SJCRH30 (cell line): ENCODE results near the gene NANOS3. TPM values are rescaled to one million over a fixed set of nuclear protein-coding genes. Genes with fewer than 3 reads are reported as not detected.
"Not testable (repeated sequence)": the region's sequence is repeated elsewhere in the genome, so short reads cannot be mapped to it uniquely, and the experiment has no call there.

ENCODE experiments used
- DNase-seq, 2 experiments: peaks; one replicate each; pipeline ENCODE4 v3.0.0-alpha.2; 2015 to 2020
- H3K27ac ChIP-seq: fragments of 250-450 bp; sonication (Bioruptor Pico); 2 replicates; pipeline ENCODE4 v1.5.1; 2020; ENCODE audit warnings: mild to moderate bottlenecking, moderate library complexity
- H3K27me3 ChIP-seq: fragments of 250-450 bp; sonication (Bioruptor Pico); 2 replicates; pipeline ENCODE4 v1.5.1; 2020; ENCODE audit warnings: mild to moderate bottlenecking, moderate library complexity
- H3K36me3 ChIP-seq: fragments of 250-450 bp; sonication (Bioruptor Pico); 2 replicates; pipeline ENCODE4 v1.5.1; 2020; ENCODE audit warnings: mild to moderate bottlenecking, moderate library complexity
- H3K4me1 ChIP-seq: fragments of 250-450 bp; sonication (Bioruptor Pico); 2 replicates; pipeline ENCODE4 v1.5.1; 2020; ENCODE audit warnings: mild to moderate bottlenecking, moderate library complexity
- H3K4me3 ChIP-seq: fragments of 250-450 bp; sonication (Bioruptor Pico); 2 replicates; pipeline ENCODE4 v1.5.1; 2020; ENCODE audit warnings: mild to moderate bottlenecking, moderate library complexity
- H3K9me3 ChIP-seq: fragments of 250-450 bp; sonication (Bioruptor Pico); replicated peaks from 2 replicates; pipeline ENCODE4 v1.5.1; 2020; ENCODE audit warnings: mild to moderate bottlenecking, moderate library complexity
- total RNA-seq: library from RNA; depleted of rRNA; stranded (reverse); fragments of >200 nt; shearing (Covaris generic); gene quantifications from 2 replicates; pipeline ENCODE4 v1.2.3, GENCODE V29; 2014

NANOS3 gene
- total RNA-seq, 1 experiment from 2014 or later, result 2.3 TPM

DNA sequence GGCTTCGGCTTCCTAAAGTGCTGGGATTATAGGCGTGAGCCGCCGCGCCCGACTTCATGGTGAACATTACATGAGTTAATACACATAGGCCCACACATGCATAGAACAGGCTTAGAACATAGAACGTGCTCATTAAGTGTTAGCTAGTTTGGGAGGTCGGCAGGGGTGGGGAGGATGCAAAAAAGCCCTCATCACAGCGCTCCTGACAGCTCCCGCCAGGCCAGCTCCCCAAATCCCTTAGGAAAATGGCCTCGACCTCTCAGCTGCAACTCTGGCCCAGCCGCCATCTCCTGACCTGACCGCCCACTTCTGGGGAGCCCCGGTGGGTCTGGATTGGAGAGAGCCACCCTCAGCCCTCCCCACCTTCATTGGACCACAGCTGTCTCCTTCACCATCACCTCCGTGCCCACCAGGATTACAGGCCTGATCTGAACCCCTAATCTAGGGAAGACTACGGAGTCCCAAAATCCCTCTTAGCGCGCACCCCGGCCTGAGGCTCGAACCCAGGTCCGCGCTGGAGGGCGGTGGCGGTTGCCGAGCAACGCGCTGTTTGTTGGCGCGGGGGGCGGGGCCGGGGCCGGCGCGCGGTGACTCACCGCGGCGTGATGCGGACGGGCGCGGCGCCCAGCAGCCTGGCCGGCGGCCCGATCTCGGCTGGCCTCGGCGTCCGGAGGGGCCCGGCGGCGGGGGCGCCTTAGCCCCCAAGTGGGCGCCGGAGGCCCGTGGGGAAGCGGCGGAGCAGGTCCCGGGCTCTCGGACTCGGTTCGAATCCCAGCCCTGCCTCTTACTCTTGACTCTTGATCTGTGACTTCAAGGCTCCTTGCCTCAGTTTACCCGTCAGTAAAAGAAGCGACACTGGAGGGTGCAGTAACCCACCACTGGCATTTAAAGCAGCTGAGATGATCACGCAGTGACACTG is 26.7 kb upstream of the NANOS3 start:
- Histone ChIP-seq H3K9me3 (no peaks in the 10 kb centered on the region), H3K4me1 (peaks cover 46% of the 10 kb centered on the region), H3K27me3 (no peaks in the 10 kb centered on the region), H3K27ac (peak overlapping the region; percentile 100), H3K36me3 (no peaks in the 10 kb centered on the region), H3K4me3 (peak overlapping the region; percentile 55)
- DNase-seq, result peak; percentile 90 to 94

DNA sequence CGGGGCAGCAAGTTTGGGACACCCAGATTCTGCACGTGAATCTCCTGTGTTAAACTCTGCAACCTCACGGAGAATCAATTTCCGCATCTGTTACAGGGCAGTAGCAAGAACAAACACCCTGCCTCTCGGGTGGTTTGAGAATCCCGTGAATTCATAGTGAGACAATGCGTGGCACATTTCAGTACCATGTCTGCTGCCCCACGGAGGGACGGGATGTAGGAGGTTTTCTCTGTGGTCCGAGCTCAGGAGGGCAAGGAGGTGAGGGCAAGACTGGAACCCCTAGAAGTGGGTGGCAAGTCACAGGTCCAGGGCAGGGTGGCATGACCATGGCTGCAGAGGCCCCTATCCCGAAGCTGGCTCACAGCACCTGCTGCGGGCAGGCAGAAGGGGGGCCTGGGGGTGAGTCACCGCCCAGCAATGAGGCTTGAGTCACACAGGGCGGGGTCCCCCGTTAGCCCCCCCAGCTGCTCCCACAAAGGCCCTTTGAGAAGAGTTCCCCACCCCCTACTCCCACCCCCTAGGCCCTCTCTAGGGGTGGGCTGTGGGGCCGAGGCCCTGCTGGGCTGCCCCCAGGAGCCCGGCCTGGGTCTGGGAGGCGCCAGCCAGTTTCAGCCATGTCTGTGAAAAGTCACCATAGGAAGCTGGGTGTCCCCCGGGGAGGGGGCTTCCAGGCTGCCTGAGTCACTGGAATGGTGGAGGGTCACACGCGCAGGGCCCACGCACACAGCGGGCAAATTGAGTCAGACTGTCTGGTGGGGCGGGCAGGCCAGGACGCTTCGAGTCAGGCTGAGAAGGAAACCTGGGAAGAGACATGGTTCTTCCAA is 25.8 kb upstream of the NANOS3 start:
- Histone ChIP-seq H3K36me3 (no peaks in the 10 kb centered on the region), H3K4me1 (peaks cover 42% of the 10 kb centered on the region), H3K9me3 (no peaks in the 10 kb centered on the region), H3K4me3 (peak overlapping the region; percentile 55), H3K27ac (peak overlapping the region; percentile 100), H3K27me3 (no peaks in the 10 kb centered on the region)
- peak; percentile 100 for DNase-seq

DNA sequence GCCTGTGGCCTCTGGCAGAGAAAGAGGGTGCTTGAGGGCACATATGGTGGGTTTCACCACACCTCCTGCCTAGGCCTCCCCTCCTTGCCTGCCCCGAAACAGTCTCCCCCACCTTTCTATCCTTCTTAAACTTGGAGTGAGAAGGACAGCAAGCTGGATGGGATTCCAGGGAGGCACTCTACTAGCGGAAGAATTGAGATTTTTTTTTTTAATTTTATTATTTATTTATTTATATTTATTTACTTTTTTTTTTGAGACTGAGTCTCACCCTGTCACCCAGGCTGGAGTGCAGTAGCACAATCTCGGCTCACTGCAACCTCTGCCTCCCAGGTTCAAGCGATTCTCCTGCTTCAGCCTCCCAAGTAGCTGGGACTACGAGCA is 25.2 kb upstream of the NANOS3 start:
- Histone ChIP-seq H3K4me1 (peaks cover 39% of the 10 kb centered on the region), H3K4me3 (peak overlapping the region; percentile 55), H3K27ac (peak overlapping the region; percentile 100)
- H3K36me3 ChIP-seq, H3K27me3 ChIP-seq, DNase-seq, H3K9me3 ChIP-seq: not testable (repeated sequence)

DNA sequence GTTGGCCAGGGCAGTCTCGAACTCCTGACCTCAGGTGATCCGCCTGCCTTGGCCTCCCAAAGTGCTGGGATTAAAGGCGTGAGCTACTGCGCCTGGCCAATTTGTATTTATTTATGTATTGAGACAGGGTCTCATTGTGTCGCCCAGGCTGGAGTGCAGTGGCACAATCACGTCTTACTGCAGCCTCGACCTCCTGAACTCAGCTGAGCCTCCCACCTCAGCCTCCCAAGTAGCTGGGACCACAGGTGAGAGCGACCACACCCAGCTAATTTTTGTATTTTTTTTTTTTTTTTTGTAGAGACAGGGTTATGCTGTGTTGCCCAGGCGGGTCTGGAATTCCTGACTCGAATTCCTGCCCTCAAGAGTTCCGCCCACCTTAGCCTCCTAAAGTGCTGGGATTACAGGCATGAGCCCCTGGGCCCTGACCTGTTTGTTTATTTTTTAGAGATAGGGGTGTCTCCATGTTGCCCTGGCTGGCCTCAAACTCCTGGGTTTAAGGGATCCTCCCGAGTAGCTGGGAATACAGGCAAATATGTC is 24.7 kb upstream of the NANOS3 start:
- H3K4me1 ChIP-seq, result peaks cover 39% of the 10 kb centered on the region
- H3K36me3 ChIP-seq, H3K4me3 ChIP-seq, H3K27me3 ChIP-seq, H3K9me3 ChIP-seq: not testable (repeated sequence)
- DNase-seq, result peak in 1 of 2 experiments; percentile 34
- peak overlapping the region; percentile 100 for H3K27ac ChIP-seq

DNA sequence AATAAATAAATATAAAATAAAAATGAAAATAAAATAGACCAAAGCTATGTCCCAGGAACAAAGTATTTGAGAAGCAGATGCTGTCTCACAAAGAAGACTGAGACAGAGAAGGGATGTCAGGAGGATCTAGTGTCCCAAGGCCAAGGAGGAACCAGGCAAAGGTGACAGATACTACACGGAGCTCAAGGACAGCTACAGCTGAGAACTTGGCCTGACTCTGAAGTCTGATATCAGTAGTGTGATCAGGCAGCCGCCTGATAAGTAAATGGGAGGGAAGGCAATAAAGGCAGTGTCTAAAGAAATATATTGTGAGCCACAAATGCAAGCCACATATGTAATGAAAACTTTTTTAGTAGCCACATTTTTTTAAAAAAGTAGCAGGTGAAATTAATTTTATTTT is 20.4 kb upstream of the NANOS3 start:
- Histone ChIP-seq H3K4me1 (peaks cover 24% of the 10 kb centered on the region), H3K4me3 (no peak overlapping the region), H3K27ac (no peak overlapping the region), H3K27me3 (no peaks in the 10 kb centered on the region), H3K9me3 (no peaks in the 10 kb centered on the region), H3K36me3 (no peaks in the 10 kb centered on the region)
- DNase-seq, result no peak

DNA sequence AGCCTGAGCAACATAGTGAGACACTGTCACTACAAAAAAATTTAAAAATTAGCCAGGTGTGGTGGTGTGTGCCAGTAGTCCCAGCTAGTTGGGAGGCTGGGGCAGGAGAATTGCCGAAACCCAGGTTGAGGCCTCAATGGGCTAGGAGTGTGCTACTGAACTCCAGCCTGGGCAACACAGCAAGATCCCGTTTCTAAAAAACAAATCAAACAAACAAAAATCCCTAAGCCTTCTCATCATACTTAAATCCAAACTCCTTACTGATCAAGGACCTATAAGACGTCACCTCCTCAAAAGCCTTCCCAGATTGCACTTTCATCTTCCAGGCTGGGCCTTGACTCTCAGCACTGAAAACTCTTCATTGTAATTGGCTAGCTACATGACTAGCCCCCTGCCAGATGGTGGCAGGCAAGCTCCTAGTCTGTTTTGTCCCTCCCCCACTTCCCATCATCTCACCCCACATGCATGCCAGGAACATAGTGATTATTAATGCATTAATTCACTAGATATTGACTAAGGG is 17.5 kb upstream of the NANOS3 start:
- Histone ChIP-seq H3K4me3 (no peak overlapping the region), H3K27ac (no peak overlapping the region), H3K9me3 (no peaks in the 10 kb centered on the region), H3K4me1 (peaks cover 17% of the 10 kb centered on the region; the same call in 1 of the 2 replicates), H3K27me3 (no peaks in the 10 kb centered on the region), H3K36me3 (no peaks in the 10 kb centered on the region)
- peak; percentile 40 to 53 for DNase-seq

DNA sequence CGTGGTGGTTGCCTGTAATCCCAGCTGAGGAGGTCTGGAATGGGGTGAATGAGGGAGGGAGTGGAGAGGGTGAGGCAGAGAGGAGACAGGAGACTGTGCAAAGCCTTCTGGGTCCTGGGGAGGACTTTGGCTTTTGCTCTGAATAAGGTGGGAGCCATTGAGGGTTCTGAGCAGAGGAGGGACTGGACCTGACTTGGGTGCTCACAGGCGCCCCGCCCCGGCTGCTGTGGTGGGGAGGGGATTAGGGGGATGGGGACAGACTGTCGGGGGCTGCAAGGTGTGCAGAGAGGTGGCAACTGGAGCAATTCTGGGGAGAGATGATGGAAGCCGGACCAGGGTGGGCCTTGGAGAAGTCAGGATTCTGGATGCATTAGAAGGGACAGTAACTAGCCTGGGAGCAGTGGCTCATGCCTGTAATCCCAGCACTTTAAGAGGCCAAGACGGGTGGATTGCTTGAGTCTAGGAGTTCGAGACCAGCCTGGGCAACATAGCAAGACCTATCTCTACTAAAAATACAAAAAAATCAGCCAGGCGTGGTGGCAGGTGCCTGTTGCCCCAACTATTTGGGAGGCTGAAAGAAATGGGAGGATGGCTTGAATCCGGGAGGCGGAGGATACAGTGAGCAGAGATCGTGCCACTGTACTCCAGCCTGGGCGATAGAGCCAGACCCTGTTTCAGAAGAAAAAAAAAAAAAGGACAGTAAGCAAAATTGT is 16.1 kb upstream of the NANOS3 start:
- H3K4me3 ChIP-seq, result peak overlapping the region; percentile 55
- H3K36me3 ChIP-seq, result no peaks in the 10 kb centered on the region
- no peaks in the 10 kb centered on the region for H3K9me3 ChIP-seq
- DNase-seq, result peak; percentile 36 to 45
- no peaks in the 10 kb centered on the region for H3K27me3 ChIP-seq
- peaks cover 17% of the 10 kb centered on the region; the same call in 1 of the 2 replicates for H3K4me1 ChIP-seq
- peak overlapping the region; percentile 97 for H3K27ac ChIP-seq

DNA sequence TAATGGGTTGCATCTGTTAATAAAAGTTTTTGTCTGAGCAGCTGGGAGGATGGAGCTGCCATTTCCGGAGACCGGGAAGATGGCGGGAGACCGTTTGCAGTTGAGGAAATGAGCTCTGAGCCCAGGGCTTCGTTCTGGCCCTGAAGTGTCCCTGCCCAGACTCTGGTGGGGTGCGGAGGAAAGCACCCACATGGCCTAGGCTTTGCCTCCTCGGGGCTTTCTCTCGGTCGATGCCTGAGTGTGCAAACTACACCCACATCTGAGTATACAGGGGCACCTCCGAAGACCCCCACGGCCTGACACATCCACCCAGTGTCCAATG is 15.6 kb upstream of the NANOS3 start:
- H3K27me3 ChIP-seq, result no peaks in the 10 kb centered on the region
- no peaks in the 10 kb centered on the region for H3K36me3 ChIP-seq
- H3K4me1 ChIP-seq, result peaks cover 20% of the 10 kb centered on the region; the same call in 1 of the 2 replicates
- peak overlapping the region; percentile 55 for H3K4me3 ChIP-seq
- peak overlapping the region; percentile 97 for H3K27ac ChIP-seq
- peak; percentile 71 to 79 for DNase-seq
- H3K9me3 ChIP-seq, result no peaks in the 10 kb centered on the region

DNA sequence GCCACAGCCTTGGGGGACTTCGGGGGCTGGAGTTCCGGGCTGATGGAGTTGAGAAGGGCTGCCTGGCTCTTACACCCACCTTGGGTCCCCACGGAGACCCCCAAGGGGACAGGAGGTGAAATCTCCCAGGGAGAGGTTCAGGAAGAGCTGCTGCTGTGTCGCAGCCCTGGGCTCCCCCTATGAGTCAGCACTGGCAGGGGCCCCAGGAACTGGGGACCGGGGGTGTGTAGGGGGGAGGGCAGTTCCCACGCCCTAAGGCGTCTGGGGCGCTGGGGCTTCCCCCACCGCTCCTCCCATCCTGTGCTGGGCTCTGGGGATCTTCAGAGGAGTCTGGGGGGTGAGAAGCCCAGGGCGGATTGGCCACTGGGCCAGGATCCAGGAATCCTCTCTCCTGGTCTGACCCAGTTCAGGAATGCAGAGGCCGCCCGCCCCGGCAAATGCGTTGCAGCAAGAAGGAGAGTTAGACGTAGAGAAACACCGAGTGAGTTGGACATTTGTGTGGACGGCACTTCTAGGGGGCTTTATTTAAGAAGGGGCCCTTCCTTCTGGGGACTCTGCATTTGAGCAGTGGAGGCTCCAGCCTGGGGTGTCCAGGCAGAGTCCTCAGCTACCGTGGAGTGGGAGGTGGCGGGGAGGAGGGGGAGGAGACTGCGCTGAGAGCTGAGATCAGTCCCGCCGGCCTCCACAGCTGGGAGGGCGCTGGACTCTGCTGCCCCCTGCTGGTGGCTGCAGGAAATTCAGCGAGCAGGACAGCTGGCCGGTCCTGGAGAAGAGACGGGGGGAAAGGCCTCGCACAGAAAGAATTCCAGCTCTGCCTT is 15.0 kb upstream of the NANOS3 start:
- peaks cover 21% of the 10 kb centered on the region; the same call in 1 of the 2 replicates for H3K4me1 ChIP-seq

DNA sequence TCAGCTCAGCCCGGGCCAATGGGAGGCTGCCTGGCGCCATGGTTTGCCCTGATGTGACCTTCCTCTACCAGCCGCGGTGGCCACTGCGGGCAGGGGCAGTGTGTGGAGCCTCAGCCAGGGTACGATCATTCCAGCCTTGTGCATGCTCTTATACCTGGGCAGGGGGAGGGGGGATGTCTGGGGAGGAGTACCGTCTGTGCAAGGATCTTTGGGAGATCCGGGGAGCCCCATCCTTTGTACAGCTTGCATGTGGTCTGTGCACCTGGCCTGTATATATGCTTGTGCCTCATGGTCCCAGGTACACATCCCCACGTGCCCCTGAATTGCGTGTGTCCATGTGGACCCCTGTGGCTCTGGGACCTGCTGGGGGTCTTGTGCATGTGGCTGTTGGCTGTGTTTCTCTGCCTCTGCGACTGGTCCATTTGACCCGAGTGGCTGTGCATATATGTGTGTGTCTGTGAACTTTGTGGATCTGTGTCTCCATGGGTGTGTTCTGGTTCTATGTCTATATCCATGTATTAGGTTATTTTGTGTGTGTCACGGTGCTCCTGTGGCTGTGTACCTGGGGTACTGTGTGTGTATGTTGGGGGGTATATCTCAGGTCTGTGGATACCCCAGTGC is 12.8 kb upstream of the NANOS3 start:
- Histone ChIP-seq H3K9me3 (no peaks in the 10 kb centered on the region), H3K27me3 (no peaks in the 10 kb centered on the region), H3K27ac (peak overlapping the region; percentile 29; the same call in 1 of the 2 replicates), H3K4me3 (peak overlapping the region; percentile 72), H3K36me3 (no peaks in the 10 kb centered on the region), H3K4me1 (peaks cover 21% of the 10 kb centered on the region; the same call in 1 of the 2 replicates)
- DNase-seq, result peak; percentile 54

More for the DNA sequence above, 15.0 kb upstream of the NANOS3 start:
- no peaks in the 10 kb centered on the region for H3K27me3 ChIP-seq
- H3K4me3 ChIP-seq, result peak overlapping the region; percentile 55
- no peaks in the 10 kb centered on the region for H3K36me3 ChIP-seq
- H3K9me3 ChIP-seq, result no peaks in the 10 kb centered on the region
- peak overlapping the region; percentile 97 for H3K27ac ChIP-seq
- DNase-seq, result peak; percentile 98

DNA sequence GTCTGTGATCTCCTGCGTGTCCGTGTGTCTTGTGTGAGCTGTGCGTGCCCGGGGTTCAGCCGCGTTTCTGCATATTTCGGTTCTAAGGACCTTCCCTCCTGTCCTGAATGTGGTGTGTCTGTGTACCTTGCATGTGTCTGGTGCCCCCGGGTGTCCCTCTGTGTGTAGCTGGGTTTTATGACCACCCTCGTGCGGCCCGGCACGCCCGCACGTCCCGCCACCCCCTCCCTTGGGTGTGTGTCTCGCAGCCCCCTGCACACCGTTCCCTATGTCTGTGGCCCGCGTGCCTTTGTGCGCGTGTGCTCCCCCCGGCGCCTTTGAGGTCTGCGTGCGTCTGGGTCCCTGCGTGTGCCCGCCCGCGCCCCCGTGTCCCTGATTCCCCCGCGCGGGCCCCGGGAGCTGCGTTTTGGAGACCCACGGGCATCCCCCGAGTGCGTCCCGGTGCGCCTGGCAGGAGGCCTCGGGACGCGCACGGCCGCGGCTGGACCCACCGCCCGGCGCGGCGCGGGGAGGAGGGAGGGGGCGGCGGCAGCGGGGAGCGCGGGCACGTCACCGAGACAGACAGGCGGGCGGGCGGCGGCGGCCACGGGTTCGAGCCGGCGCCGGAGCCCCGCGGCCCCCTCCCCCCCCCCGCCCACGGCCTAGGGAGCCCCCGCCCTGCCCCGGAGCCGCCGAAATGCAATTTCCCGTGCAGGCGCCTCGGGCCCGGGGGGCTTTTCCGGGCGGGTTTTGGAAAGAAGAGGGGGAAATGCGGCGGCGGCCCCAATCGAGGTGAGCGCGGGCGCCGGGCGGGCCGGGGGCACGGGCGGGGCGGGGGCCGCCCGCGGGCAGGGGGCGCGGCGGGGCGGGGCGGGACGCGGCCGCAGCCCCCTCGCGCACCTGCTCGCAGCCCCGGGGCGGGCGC is 12.0 kb upstream of the NANOS3 start:
- H3K27me3 ChIP-seq, result no peaks in the 10 kb centered on the region

More for the DNA sequence above, 12.0 kb upstream of the NANOS3 start:
- Histone ChIP-seq H3K36me3 (no peaks in the 10 kb centered on the region), H3K4me1 (peaks cover 21% of the 10 kb centered on the region; the same call in 1 of the 2 replicates), H3K27ac (peak overlapping the region; percentile 29; the same call in 1 of the 2 replicates), H3K4me3 (peak overlapping the region; percentile 72), H3K9me3 (no peaks in the 10 kb centered on the region)
- DNase-seq, result peak; percentile 45 to 51
